ENCODE results near the gene REEP5.

Gene REEP5

GRCh38 chr5:112918136-112918535 is 3.9 kb downstream of the REEP5 start:
- DNase-seq (ENCODE audit: low read depth), result no peak
- TF ChIP-seq POLR2A (IDR thresholded peaks at IDR 0.05; ENCODE audit: extremely low read depth, insufficient read length) (no peak), MYC (IDR thresholded peaks at IDR 0.05; ENCODE audit: low read depth, low read length) (no peak), MAX (IDR thresholded peaks at IDR 0.05; ENCODE audit: low read depth, low read length) (no peak), CTCF (IDR thresholded peaks at IDR 0.05; ENCODE audit: low read depth, low read length) (no peak)
- H3K4me3 ChIP-seq (ENCODE audit: low read depth, low read length), result no peak overlapping the region

GRCh38 chr5:112917453-112917995 is 4.5 kb downstream of the REEP5 start:
- TF ChIP-seq CTCF (IDR thresholded peaks at IDR 0.05; ENCODE audit: low read depth, low read length) (peak; percentile 18), MAX (IDR thresholded peaks at IDR 0.05; ENCODE audit: low read depth, low read length) (no peak)
- peak; percentile 53 for DNase-seq (ENCODE audit: low read depth)

GRCh38 chr5:112915831-112916230 is 6.2 kb downstream of the REEP5 start:
- DNase-seq (ENCODE audit: low read depth), result no peak
- TF ChIP-seq MAX (IDR thresholded peaks at IDR 0.05; ENCODE audit: low read depth, low read length) (no peak), CTCF (IDR thresholded peaks at IDR 0.05; ENCODE audit: low read depth, low read length) (no peak), POLR2A (IDR thresholded peaks at IDR 0.05; ENCODE audit: extremely low read depth, insufficient read length) (no peak), MYC (IDR thresholded peaks at IDR 0.05; ENCODE audit: low read depth, low read length) (no peak)
- no peak overlapping the region for H3K4me3 ChIP-seq (ENCODE audit: low read depth, low read length)

More at GRCh38 chr5:112917453-112917995, 4.5 kb downstream of the REEP5 start:
- no peak overlapping the region for H3K4me3 ChIP-seq (ENCODE audit: low read depth, low read length)

GRCh38 chr5:112914584-112914983 is 7.4 kb downstream of the REEP5 start:
- TF ChIP-seq CTCF (IDR thresholded peaks at IDR 0.05; ENCODE audit: low read depth, low read length) (no peak), MYC (IDR thresholded peaks at IDR 0.05; ENCODE audit: low read depth, low read length) (no peak), MAX (IDR thresholded peaks at IDR 0.05; ENCODE audit: low read depth, low read length) (no peak), POLR2A (IDR thresholded peaks at IDR 0.05; ENCODE audit: extremely low read depth, insufficient read length) (no peak)
- no peak overlapping the region for H3K4me3 ChIP-seq (ENCODE audit: low read depth, low read length)
- DNase-seq (ENCODE audit: low read depth), result no peak

GRCh38 chr5:112910529-112910928 is 11.5 kb downstream of the REEP5 start:
- no peak for TF ChIP-seq POLR2A (IDR thresholded peaks at IDR 0.05; ENCODE audit: extremely low read depth, insufficient read length)
- no peak for TF ChIP-seq MAX (IDR thresholded peaks at IDR 0.05; ENCODE audit: low read depth, low read length)
- no peak for TF ChIP-seq MYC (IDR thresholded peaks at IDR 0.05; ENCODE audit: low read depth, low read length)
- TF ChIP-seq CTCF (IDR thresholded peaks at IDR 0.05; ENCODE audit: low read depth, low read length), result no peak
- no peak for DNase-seq (ENCODE audit: low read depth)
- H3K4me3 ChIP-seq (ENCODE audit: low read depth, low read length), result no peak overlapping the region

- DNase-seq (ENCODE audit: low read depth), result no peak
- no peak overlapping the region for H3K4me3 ChIP-seq (ENCODE audit: low read depth, low read length)
- TF ChIP-seq MYC (IDR thresholded peaks at IDR 0.05; ENCODE audit: low read depth, low read length) (no peak), POLR2A (IDR thresholded peaks at IDR 0.05; ENCODE audit: extremely low read depth, insufficient read length) (no peak), MAX (IDR thresholded peaks at IDR 0.05; ENCODE audit: low read depth, low read length) (no peak), CTCF (IDR thresholded peaks at IDR 0.05; ENCODE audit: low read depth, low read length) (no peak)
These were observed 13.2 kb downstream of the REEP5 start for GRCh38 chr5:112908854-112909253.

All from NB4 (cell line).